ACC112 (cell line): ENCODE data around the gene IDH3G.
A peak's percentile ranks its signal among the peaks of the same experiment; 100 is the strongest.

Experiments
- H2AFZ ChIP-seq: fragments of 200-600 bp; sonication (generic); one replicate; pipeline ENCODE4 v1.6.0; 2017; ENCODE audit warnings: antibody characterized with exemption, low read length; ENCODE audit not compliant: unreplicated experiment
- H3K27ac ChIP-seq: fragments of 200-600 bp; sonication (generic); 2 replicates; pipeline ENCODE4 v1.5.1; 2014; ENCODE audit warnings: low read depth, mild to moderate bottlenecking, antibody characterized with exemption, low read length, moderate library complexity
- H3K27me3 ChIP-seq: fragments of 200-600 bp; sonication (generic); 2 replicates; pipeline ENCODE4 v1.6.1; 2014; ENCODE audit warnings: mild to moderate bottlenecking, antibody characterized with exemption, low read length, moderate library complexity, mixed read lengths; ENCODE audit not compliant: insufficient read depth
- H3K36me3 ChIP-seq: fragments of 200-600 bp; sonication (generic); 2 replicates; pipeline ENCODE4 v1.6.1; 2016; ENCODE audit warnings: mild to moderate bottlenecking, antibody characterized with exemption, low read length, moderate library complexity, mixed read lengths; ENCODE audit not compliant: insufficient read depth
- H3K4me1 ChIP-seq: fragments of 200-600 bp; sonication (generic); one replicate; pipeline ENCODE4 v1.6.1; 2016; ENCODE audit warnings: low read length, mixed read lengths; ENCODE audit not compliant: insufficient read depth, unreplicated experiment, control insufficient read depth
- H3K4me3 ChIP-seq: fragments of 200-600 bp; sonication (generic); 2 replicates; pipeline ENCODE4 v1.5.1; 2014; ENCODE audit warnings: mild to moderate bottlenecking, low read depth, low read length
- H3K79me2 ChIP-seq: fragments of 200-600 bp; sonication (generic); one replicate; pipeline ENCODE4 v1.6.0; 2016; ENCODE audit warnings: low read length; ENCODE audit not compliant: control insufficient read depth, unreplicated experiment, insufficient read depth

The IDH3G gene

GRCh38 chrX:153794018-153794896 is at the start of gene IDH3G, which contains the start of gene SSR4:
Gene IDH3G (minus strand): TSS chrX:153794375. CDS start chrX:153794326, 49 bp downstream.
Gene SSR4 (plus strand): TSS chrX:153794668. CDS start chrX:153794688, 20 bp downstream.
- Histone ChIP-seq H3K79me2 (peaks cover 54% of the 10 kb centered on the region), H3K27me3 (no peaks in the 10 kb centered on the region), H3K27ac (peak within 1 kb of the TSS; percentile 87), H3K36me3 (no peaks in the 10 kb centered on the region), H3K4me3 (peak within 1 kb of the TSS; percentile 85), H3K4me1 (peaks cover 9% of the 10 kb centered on the region), H2AFZ (peak within 1 kb of the TSS; percentile 89)

GRCh38 chrX:153836921-153837320 is 42.7 kb upstream of the IDH3G start:
- Histone ChIP-seq H3K36me3 (no peaks in the 10 kb centered on the region), H3K27me3 (peaks cover 11% of the 10 kb centered on the region), H3K4me3 (no peak overlapping the region)

DNA sequence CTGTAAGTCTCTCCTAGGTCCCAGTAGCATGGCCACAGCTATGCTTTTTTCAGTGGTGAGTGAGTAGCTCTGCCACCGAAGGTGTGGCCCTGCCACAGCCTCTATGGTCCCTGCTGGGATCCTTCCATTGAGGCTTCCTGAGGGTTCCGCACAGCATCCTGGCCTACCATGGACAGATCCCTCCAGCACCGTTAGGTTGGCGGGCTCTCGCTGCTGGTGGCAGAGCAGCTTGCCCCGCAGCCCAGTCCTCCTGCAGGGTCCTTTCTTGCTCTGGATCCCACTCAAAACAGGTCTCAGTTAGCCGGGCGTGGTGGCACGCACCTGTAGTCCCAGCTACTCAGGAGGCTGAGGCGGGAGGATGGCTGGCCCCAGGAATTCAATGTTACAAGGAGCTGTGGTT is 38.6 kb upstream of the IDH3G start:
- H3K27me3 ChIP-seq, result peaks cover 36% of the 10 kb centered on the region
- H3K4me3 ChIP-seq, result no peak overlapping the region
- H3K27ac ChIP-seq, result no peak overlapping the region
- H3K79me2 ChIP-seq, result no peaks in the 10 kb centered on the region
- H3K36me3 ChIP-seq, result no peaks in the 10 kb centered on the region
- no peak overlapping the region for H2AFZ ChIP-seq
- H3K4me1 ChIP-seq, result no peaks in the 10 kb centered on the region

More at GRCh38 chrX:153836921-153837320, 42.7 kb upstream of the IDH3G start:
- H2AFZ ChIP-seq, result no peak overlapping the region
- H3K4me1 ChIP-seq, result no peaks in the 10 kb centered on the region
- no peaks in the 10 kb centered on the region for H3K79me2 ChIP-seq
- no peak overlapping the region for H3K27ac ChIP-seq

DNA sequence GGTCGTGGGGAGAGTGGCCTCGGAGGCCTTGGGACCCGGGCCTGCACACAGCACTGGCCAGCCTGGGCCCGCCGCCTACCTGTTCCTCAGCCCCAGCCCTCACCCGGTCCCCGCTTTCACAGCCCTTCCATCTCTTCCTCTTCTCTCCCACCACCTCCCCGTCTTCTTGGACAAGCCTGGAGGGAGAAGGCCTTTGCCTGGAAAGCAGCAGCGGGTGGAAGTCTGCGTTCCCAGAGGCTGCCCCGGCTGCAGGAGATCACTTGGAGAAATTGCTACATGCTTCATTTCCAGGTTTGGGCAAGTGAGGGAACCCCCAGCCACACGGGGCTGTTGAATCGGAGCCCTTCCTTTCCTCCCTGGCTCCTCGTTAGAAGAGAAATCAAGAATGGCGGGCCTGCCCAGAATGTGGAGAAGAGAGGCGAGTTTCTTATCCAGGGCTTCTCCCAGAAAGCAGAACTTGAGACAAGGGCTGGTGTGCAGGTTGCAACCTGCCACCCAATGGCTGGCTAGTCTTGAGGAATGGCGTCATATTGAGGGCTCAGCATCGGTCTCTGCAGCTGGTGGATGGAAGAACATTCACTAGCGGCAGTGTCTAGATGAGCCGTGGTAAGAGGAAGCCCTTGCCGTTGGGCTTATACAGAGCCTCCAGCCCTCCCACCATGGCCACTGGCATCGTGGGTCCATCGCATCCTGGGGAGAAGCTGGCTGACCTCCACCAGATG is 37.4 kb upstream of the IDH3G start:
- Histone ChIP-seq H3K79me2 (no peaks in the 10 kb centered on the region), H3K27ac (no peak overlapping the region), H2AFZ (no peak overlapping the region), H3K36me3 (no peaks in the 10 kb centered on the region), H3K4me3 (no peak overlapping the region), H3K27me3 (peaks cover 43% of the 10 kb centered on the region), H3K4me1 (no peaks in the 10 kb centered on the region)

DNA sequence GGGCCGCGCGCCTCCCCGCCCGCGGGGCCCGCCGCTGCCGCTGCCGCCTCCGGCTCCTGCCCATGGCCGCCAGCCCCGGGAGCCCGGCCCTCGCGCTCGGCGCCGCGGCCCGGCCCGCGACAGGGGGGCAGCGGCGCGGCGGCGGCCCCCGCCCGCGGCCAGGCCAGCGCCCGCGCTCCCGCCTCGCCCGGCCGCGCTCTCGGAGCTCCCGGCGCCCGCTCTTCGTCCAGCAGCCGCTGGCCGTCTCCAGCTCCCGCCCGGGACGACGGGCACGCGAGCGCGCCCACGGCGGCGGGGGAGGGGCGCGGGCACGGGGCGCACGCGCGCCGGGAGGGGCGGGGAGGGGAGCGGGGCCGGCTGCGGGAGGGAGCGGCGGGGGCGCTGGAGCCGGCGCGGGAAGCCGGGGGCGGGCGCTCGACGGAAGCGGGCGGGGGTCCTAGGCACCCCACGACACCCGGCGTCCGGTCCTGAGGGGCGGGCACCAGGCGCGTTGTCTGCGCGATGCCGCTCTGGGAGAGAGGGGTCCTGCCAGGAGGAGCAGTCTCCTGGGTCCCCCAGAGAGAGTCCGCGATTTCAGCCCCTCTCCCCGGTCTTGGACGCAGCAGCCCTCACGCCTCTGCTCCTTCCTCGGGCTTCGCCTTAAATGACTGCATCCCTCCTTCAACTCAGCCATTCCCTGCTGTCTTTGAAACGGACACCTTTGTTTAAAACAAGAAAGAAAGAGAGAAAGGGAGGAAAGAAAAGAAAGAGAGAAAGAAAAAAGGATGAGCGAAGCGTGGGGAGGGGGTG is 36.7 kb upstream of the IDH3G start:
- no peaks in the 10 kb centered on the region for H3K4me1 ChIP-seq
- no peak overlapping the region for H2AFZ ChIP-seq
- peaks cover 43% of the 10 kb centered on the region for H3K27me3 ChIP-seq
- H3K27ac ChIP-seq, result no peak overlapping the region
- no peaks in the 10 kb centered on the region for H3K79me2 ChIP-seq
- H3K4me3 ChIP-seq, result no peak overlapping the region
- no peaks in the 10 kb centered on the region for H3K36me3 ChIP-seq

- Histone ChIP-seq H3K27me3 (peaks cover 43% of the 10 kb centered on the region), H3K4me1 (no peaks in the 10 kb centered on the region), H3K79me2 (no peaks in the 10 kb centered on the region), H2AFZ (no peak within 1 kb of the TSS), H3K27ac (no peak within 1 kb of the TSS), H3K36me3 (no peaks in the 10 kb centered on the region), H3K4me3 (peak within 1 kb of the TSS; percentile 65)
These were observed 35.8 kb upstream of the IDH3G start, which contains the start of gene PDZD4 for GRCh38 chrX:153829799-153830639. Gene PDZD4 (minus strand): TSS chrX:153830544. CDS start chrX:153830298, 246 bp downstream.

- H3K27me3 ChIP-seq, result peaks cover 43% of the 10 kb centered on the region
- H3K36me3 ChIP-seq, result no peaks in the 10 kb centered on the region
- H3K79me2 ChIP-seq, result no peaks in the 10 kb centered on the region
- H3K27ac ChIP-seq, result no peak overlapping the region
- no peak overlapping the region for H2AFZ ChIP-seq
- no peaks in the 10 kb centered on the region for H3K4me1 ChIP-seq
- no peak overlapping the region for H3K4me3 ChIP-seq
These were observed 35.3 kb upstream of the IDH3G start for GRCh38 chrX:153829549-153829798.

DNA sequence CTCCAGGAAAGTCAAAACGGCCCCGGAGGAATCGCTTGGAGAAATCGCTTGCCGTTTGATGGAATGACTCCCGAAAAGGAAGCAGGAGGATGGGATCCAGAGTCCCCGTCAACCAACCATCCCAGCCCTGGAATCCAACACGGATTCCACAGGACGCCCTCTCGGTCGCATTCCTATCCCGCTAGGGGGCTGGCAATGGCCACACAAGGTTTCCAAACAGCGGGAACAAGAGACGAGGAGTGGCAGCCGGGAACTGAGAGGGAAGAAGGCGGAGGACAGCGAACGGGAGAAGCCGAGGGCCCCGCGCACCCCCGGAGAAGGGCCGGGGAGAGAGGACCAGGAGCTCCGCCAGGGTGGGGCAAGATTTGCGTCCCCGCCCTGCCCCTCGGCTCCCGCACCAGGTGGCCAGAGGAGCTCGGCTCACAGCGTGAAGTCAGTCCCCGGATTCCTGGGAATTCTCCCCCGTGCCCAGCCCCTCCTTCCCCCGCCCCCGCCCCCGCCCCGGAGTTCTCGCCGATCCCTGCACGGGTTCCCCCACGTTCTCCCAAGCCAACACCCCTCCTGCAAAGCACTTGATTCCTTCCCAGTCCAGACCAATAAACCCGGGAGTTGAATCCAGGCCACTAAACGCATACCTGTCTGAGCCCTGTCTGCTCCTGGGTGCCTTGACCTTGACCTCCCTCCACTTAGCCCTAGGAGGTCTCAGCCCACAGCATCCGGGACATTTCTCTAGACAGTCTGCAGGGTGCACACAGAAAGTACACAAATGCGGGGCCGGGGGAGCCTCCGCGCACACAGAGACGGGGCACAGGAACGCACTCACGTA is 34.8 kb upstream of the IDH3G start:
- peaks cover 43% of the 10 kb centered on the region for H3K27me3 ChIP-seq
- H3K4me1 ChIP-seq, result no peaks in the 10 kb centered on the region
- no peak overlapping the region for H3K4me3 ChIP-seq
- no peak overlapping the region for H3K27ac ChIP-seq
- H2AFZ ChIP-seq, result no peak overlapping the region
- no peaks in the 10 kb centered on the region for H3K79me2 ChIP-seq
- H3K36me3 ChIP-seq, result no peaks in the 10 kb centered on the region

DNA sequence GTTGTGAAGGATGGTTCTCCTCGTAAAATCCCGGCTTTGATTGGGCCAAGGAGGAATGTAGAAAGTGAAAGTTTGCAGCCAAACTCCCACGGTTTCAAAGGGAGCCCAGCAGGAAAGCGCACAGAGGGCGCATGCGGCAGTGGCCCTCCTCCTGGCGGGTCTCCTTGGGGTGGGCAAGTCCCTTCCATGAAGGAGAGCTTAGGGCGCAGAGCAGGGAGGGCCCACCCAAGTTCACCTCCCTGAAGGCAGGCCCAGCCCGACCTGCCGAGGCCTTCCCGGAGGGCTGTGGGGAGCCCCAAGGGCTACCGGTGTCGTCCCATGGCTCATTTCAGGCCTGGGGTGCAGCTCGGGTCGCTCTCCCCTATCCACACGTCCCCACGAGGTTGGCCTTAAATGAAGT is 34.1 kb upstream of the IDH3G start:
- Histone ChIP-seq H2AFZ (no peak overlapping the region), H3K4me1 (no peaks in the 10 kb centered on the region), H3K27me3 (peaks cover 43% of the 10 kb centered on the region), H3K4me3 (no peak overlapping the region), H3K27ac (no peak overlapping the region), H3K79me2 (no peaks in the 10 kb centered on the region), H3K36me3 (no peaks in the 10 kb centered on the region)
